ENCODE measurements around the gene NEURL4. TPM values are rescaled to one million over a fixed set of nuclear protein-coding genes. Genes with fewer than 3 reads are reported as not detected.

The NEURL4 gene
- total and polyA plus RNA-seq, 2 donors (not counting 1 experiment from before 2014, with no cell fraction given): 54.6 to 85.2 TPM

DNA sequence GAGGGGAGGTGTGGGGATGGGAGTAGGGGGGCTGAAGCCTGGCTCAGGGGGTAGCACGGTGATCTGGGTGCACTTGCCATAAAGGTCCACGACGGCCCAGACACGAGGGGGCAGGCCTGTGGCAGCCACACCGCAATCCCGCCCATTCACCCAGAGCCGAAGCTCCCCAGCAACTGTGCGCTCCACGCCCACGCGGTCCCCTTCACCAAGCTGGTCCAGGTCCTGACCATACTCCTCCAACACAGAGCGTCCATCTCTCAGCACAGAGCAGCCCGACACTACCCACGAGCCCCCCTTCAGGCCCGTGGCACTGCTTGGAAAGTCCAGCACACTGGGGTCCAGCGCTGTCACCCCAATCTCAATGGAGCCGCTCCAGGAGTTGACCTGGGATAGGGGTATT, 1.6 kb downstream of the NEURL4 start:
- intact Hi-C loops (cut with micrococcal nuclease): no loop called here
- Histone ChIP-seq H3K27ac (ENCODE audit: low read length in 2 of 2) (no peak overlapping the region), H3K79me2 (ENCODE audit: control insufficient read depth, insufficient read depth, low read length) (peaks cover 29% of the 10 kb centered on the region), H3K36me3 (replicated peaks in 1 of 2; ENCODE audit: control extremely low read depth in 1 of 2, control insufficient read depth in 1 of 2, extremely low read depth in 1 of 2, insufficient read depth in 2 of 2, low read length in 1 of 2) (peaks cover 0 to 34% of the 10 kb centered on the region in 2 experiments), H4K20me1 (ENCODE audit: control insufficient read depth, insufficient read depth, low read length, poor library complexity, severe bottlenecking) (peaks cover 5% of the 10 kb centered on the region), H3K27me3 (replicated peaks in 1 of 4; ENCODE audit: control extremely low read depth in 1 of 4, control insufficient read depth in 3 of 4, insufficient read depth in 4 of 4, low read length in 3 of 4) (no peaks in the 10 kb centered on the region), H3K4me2 (replicated peaks; ENCODE audit: low read depth, low read length, poor library complexity, severe bottlenecking) (no peak overlapping the region), H3K4me1 (ENCODE audit: control insufficient read depth in 2 of 2, insufficient read depth in 2 of 2, low read length in 2 of 2) (peaks cover 22 to 39% of the 10 kb centered on the region in 2 donors), H3K9ac (ENCODE audit: low read length) (no peak overlapping the region), H3K4me3 (ENCODE audit: control extremely low read depth in 1 of 5, extremely low read depth in 1 of 5, insufficient read depth in 1 of 5, low read depth in 2 of 5, low read length in 4 of 5) (no peak overlapping the region), H3K9me3 (ENCODE audit: control extremely low read depth in 1 of 3, control insufficient read depth in 2 of 3, insufficient read depth in 1 of 3, low read length in 2 of 3) (no peaks in the 10 kb centered on the region), H2AFZ (ENCODE audit: insufficient read depth, low read depth, low read length, poor library complexity, severe bottlenecking) (no peak overlapping the region)
- peaks cover 35% of the 10 kb centered on the region for H3K4me1 Mint-ChIP-seq
- H3K27ac Mint-ChIP-seq: peak overlapping the region; percentile 15
- DNase-seq: no peak
- 95% methylated on average over 12 of the region's 17 CpGs for WGBS (ENCODE audit: insufficient coverage)
- no peaks in the 10 kb centered on the region for H3K9me3 Mint-ChIP-seq (ENCODE audit: insufficient read depth)
- ATAC-seq (ENCODE audit: low read depth): no peak
- no peaks in the 10 kb centered on the region for H3K27me3 Mint-ChIP-seq
- ChIA-PET CTCF (interaction anchor here (1.7 to 5.1 kb wide), 3 partner anchors 9 to 31 kb away, joined by 5 to 47 read pairs (median 15); partner anchors contain the start of gene ACAP1), POLR2A (interaction anchor here (1.0 to 1.2 kb wide), 2 partner anchors 9 to 12 kb away, joined by 3 read pairs; partner anchors contain the start of genes ACAP1 and GPS2)
- H3K4me3 Mint-ChIP-seq: peak overlapping the region; percentile 49
- TF ChIP-seq EZH2 (IDR thresholded peaks at IDR 0.05; ENCODE audit: borderline replicate concordance, insufficient read depth, low read depth, low read length, poor library complexity, severe bottlenecking): no peak
- TF ChIP-seq, protein P1, sequence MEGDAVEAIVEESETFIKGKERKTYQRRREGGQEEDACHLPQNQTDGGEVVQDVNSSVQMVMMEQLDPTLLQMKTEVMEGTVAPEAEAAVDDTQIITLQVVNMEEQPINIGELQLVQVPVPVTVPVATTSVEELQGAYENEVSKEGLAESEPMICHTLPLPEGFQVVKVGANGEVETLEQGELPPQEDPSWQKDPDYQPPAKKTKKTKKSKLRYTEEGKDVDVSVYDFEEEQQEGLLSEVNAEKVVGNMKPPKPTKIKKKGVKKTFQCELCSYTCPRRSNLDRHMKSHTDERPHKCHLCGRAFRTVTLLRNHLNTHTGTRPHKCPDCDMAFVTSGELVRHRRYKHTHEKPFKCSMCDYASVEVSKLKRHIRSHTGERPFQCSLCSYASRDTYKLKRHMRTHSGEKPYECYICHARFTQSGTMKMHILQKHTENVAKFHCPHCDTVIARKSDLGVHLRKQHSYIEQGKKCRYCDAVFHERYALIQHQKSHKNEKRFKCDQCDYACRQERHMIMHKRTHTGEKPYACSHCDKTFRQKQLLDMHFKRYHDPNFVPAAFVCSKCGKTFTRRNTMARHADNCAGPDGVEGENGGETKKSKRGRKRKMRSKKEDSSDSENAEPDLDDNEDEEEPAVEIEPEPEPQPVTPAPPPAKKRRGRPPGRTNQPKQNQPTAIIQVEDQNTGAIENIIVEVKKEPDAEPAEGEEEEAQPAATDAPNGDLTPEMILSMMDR (IDR thresholded peaks at IDR 0.05): no peak

DNA sequence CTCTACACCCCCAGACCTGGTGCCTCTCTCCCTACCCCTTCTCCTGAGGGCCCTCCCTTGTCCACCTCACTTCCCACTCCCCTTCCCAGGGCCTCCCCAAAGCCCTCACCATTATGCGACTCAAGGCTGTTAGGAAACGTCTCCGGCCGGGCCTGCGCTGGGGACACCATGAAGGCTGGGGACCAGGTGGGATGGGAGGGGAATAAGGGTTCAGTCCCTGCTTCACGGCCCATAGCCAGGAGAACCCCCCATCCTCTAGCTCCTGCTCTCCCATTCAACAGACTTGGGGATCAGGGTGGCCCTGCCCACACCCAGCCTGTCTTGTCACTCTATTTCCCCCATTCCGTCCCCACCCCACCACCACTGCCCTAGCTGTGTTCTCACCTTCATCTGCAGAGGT, 2.1 kb downstream of the NEURL4 start:
- Histone ChIP-seq H2AFZ (ENCODE audit: insufficient read depth, low read depth, low read length, poor library complexity, severe bottlenecking) (no peak overlapping the region), H3K36me3 (replicated peaks in 1 of 2; ENCODE audit: control extremely low read depth in 1 of 2, control insufficient read depth in 1 of 2, extremely low read depth in 1 of 2, insufficient read depth in 2 of 2, low read length in 1 of 2) (peaks cover 0 to 39% of the 10 kb centered on the region in 2 experiments), H3K4me1 (ENCODE audit: control insufficient read depth in 2 of 2, insufficient read depth in 2 of 2, low read length in 2 of 2) (peaks cover 18 to 34% of the 10 kb centered on the region in 2 donors), H3K27me3 (replicated peaks in 1 of 4; ENCODE audit: control extremely low read depth in 1 of 4, control insufficient read depth in 3 of 4, insufficient read depth in 4 of 4, low read length in 3 of 4) (no peaks in the 10 kb centered on the region), H3K4me3 (ENCODE audit: control extremely low read depth in 1 of 5, extremely low read depth in 1 of 5, insufficient read depth in 1 of 5, low read depth in 2 of 5, low read length in 4 of 5) (no peak overlapping the region), H3K4me2 (replicated peaks; ENCODE audit: low read depth, low read length, poor library complexity, severe bottlenecking) (no peak overlapping the region), H4K20me1 (ENCODE audit: control insufficient read depth, insufficient read depth, low read length, poor library complexity, severe bottlenecking) (peaks cover 5% of the 10 kb centered on the region), H3K79me2 (ENCODE audit: control insufficient read depth, insufficient read depth, low read length) (peaks cover 30% of the 10 kb centered on the region), H3K9ac (ENCODE audit: low read length) (no peak overlapping the region), H3K27ac (ENCODE audit: low read length in 2 of 2) (no peak overlapping the region), H3K9me3 (ENCODE audit: control extremely low read depth in 1 of 3, control insufficient read depth in 2 of 3, insufficient read depth in 1 of 3, low read length in 2 of 3) (no peaks in the 10 kb centered on the region)
- DNase-seq (no peak), ATAC-seq (ENCODE audit: low read depth) (no peak)
- H3K4me3 Mint-ChIP-seq: peak overlapping the region; percentile 49
- intact Hi-C loops (cut with micrococcal nuclease): no loop called here
- H3K4me1 Mint-ChIP-seq: peaks cover 31% of the 10 kb centered on the region
- TF ChIP-seq, protein P1 (IDR thresholded peaks at IDR 0.05): no peak
- TF ChIP-seq EZH2 (IDR thresholded peaks at IDR 0.05; ENCODE audit: borderline replicate concordance, insufficient read depth, low read depth, low read length, poor library complexity, severe bottlenecking): no peak
- H3K27me3 Mint-ChIP-seq: no peaks in the 10 kb centered on the region
- no CpG with 5 or more reads among the region's 7 CpGs for WGBS (ENCODE audit: insufficient coverage)
- ChIA-PET POLR2A (interaction anchor here (1.0 to 1.8 kb wide), 3 partner anchors 9 to 12 kb away, joined by 3 to 4 read pairs (median 3); partner anchors contain the start of genes ACAP1 and GPS2), CTCF (interaction anchor here (0.7 to 5.1 kb wide), 6 partner anchors 10 to 281 kb away, joined by 4 to 47 read pairs (median 6); partner anchors contain the start of gene ACAP1)
- no peaks in the 10 kb centered on the region for H3K9me3 Mint-ChIP-seq (ENCODE audit: insufficient read depth)
- H3K27ac Mint-ChIP-seq: no peak overlapping the region

Measured in B cell (primary cell).